GM13976 (cell line): Measurements from ENCODE around the gene NAT10.

Source experiments
- DNase-seq: peaks from one replicate; pipeline ENCODE4 v3.0.0; 2012; ENCODE audit warnings: low spot score
- in situ Hi-C: fragments of 300-500 bp; cut with MboI; formaldehyde crosslinking; loops from one replicate; pipeline ENCODE4 v1.12.0; 2022; ENCODE audit warnings: low sequenced_read_pairs, mixed read lengths, inconsistent platforms; ENCODE audit not compliant: unreplicated experiment
- TF ChIP-seq, protein P1 (sequence below): IDR thresholded peaks from 2 replicates; pipeline ENCODE4 v1.5.1; 2012; ENCODE audit warnings: borderline replicate concordance, mild to moderate bottlenecking; ENCODE audit not compliant: insufficient read depth; ENCODE audit errors: extremely low read depth, missing control alignments, control extremely low read depth

Gene NAT10

DNA sequence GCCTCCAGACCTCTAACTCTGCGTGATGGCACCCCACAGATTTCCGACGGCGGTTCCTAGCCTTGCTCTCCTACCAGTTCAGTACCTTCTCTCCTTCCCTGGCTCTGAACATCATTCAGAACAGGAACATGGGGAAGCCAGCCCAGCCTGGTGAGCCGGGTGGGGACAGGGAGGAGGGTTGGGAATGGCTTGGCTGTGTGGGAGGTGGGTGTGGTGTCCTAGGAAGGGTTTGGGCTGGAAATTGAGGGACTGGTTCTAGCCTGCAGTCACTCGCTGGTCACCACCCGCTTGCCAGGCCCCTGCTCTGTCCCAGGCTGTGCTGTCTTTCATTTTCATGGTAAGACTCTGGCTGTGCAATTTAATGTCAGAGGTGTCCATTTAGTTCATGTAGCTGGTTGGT is 33.9 kb downstream of the NAT10 start:
- in situ Hi-C loops, result no loop called here
- TF ChIP-seq, protein P1, sequence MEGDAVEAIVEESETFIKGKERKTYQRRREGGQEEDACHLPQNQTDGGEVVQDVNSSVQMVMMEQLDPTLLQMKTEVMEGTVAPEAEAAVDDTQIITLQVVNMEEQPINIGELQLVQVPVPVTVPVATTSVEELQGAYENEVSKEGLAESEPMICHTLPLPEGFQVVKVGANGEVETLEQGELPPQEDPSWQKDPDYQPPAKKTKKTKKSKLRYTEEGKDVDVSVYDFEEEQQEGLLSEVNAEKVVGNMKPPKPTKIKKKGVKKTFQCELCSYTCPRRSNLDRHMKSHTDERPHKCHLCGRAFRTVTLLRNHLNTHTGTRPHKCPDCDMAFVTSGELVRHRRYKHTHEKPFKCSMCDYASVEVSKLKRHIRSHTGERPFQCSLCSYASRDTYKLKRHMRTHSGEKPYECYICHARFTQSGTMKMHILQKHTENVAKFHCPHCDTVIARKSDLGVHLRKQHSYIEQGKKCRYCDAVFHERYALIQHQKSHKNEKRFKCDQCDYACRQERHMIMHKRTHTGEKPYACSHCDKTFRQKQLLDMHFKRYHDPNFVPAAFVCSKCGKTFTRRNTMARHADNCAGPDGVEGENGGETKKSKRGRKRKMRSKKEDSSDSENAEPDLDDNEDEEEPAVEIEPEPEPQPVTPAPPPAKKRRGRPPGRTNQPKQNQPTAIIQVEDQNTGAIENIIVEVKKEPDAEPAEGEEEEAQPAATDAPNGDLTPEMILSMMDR, result no peak
- no peak for DNase-seq

DNA sequence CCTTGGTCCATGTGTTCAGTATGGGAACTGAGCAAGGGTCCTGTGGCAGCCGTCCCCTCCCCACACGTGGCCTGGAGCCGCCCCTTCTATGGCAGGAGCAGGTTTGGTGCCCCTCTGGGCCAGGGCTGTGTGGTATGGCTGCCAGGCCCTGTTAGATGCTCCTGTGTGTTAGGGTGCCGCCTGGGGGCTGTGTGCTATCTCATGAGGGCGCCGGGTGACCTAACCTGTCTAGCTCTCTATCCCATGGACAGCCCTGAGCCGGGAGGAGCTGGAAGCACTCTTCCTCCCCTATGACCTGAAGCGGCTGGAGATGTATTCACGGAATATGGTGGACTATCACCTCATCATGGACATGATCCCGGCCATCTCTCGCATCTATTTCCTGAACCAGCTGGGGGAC is 34.7 kb downstream of the NAT10 start:
- no peak for DNase-seq
- TF ChIP-seq, protein P1, result no peak
- in situ Hi-C loops, result no loop called here

DNA sequence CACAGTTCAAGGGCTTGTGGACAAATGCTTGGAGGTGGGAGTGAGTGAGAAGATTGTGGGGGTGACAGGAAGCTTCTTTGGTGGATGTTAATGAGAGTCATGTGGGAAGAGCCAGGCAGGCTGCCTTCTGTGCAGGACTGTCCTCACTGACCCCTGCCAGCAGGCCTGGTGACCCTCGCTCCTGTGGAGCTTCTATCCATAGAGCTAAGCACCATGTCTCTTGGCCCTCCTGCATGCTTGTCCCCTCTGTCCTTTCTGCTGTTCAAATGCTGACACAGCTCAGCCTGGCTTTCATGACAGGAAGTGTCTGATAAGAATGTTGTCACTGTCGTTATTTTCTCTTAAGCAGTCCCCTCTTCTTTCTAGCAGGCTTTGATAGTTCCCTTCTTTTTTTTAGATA is 37.6 kb downstream of the NAT10 start:
- no peak for DNase-seq
- in situ Hi-C loops, result no loop called here
- TF ChIP-seq, protein P1, result no peak

DNA sequence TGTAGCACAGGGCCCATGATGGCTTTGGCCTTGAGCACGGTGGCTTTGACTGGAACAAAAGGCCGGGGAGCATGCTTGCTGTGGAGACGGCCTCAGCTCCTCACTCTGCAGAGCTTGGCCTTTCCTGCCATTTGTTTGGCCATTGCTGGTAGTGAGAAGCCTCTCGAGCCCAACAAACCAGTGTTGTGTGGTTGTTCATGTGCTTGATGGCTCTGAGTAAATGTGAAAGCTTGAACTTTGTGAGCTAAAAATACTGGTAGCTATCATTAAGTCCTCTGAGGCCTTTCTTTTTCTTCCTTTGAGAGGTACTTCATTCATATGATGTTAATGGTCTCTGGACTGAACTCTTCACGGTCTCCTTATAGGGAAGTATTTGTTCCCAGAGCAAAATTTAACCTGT is 39.6 kb downstream of the NAT10 start:
- TF ChIP-seq, protein P1, result no peak
- in situ Hi-C loops, result no loop called here

DNA sequence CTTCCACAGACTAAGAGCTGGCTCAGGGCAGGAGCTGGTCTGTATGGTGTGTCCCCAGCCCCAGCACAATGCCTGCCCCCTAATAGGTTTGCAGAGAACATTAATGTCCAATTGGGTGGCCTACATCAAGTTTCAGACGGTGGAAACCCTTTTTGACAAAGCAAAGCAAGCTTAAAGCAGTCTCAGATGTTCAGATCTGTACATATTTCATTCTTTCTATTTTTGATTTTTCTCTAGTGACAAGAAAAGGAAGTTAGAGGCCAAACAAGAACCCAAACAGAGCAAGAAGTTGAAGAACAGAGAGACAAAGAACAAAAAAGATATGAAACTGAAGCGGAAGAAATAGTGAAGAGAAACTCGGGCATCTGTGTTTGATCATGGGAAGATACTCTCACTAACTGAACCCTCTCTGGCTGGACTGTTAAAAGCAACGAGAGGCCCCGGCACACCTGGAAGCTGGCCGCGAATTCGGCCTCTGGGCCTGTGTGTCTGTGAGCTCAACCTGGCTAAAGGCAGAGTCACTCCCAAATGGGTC is 40.5 kb downstream of the NAT10 start:
- in situ Hi-C loops, result no loop called here
- TF ChIP-seq, protein P1, result no peak
- peak; percentile 68 for DNase-seq

More for the DNA sequence above, 39.6 kb downstream of the NAT10 start:
- peak; percentile 77 for DNase-seq

DNA sequence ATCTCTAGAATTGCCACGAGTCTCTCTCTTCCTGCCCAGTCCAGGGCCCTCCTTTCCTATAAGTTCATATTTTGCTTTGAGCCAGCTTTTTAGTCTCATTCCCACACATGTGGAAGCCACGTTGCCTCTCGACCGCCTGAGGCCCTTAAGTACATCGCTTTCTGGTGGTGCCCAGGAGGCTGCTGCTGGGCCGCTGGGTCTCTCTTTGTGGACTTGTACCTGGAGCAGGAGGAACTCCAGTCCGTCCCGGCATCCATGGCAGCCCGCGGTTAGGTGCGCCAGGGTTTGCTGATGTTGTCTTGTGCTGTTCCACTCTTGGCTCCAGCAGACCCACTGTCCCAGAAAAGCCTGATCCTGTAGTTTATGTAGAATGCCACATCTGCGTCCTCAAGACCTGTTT is 41.0 kb downstream of the NAT10 start:
- in situ Hi-C loops, result no loop called here

More for the DNA sequence above, 41.0 kb downstream of the NAT10 start:
- TF ChIP-seq, protein P1, result no peak
- DNase-seq, result no peak
